HFFc6 (cell line): ENCODE data around the gene CTNNA2. TPM values are rescaled to one million over a fixed set of nuclear protein-coding genes. Genes with fewer than 3 reads are reported as not detected.

Source experiments
- DNase-seq: peaks from one replicate; pipeline ENCODE4 v3.0.0-alpha.2; 2018
- H3K27ac Mint-ChIP-seq: 2 replicates; pipeline ENCODE4 v1.8.0; 2020; ENCODE audit warnings: mild to moderate bottlenecking, mixed read lengths
- H3K27me3 Mint-ChIP-seq: 2 replicates; pipeline ENCODE4 v1.8.0; 2021; ENCODE audit warnings: mild to moderate bottlenecking, moderate library complexity, mixed read lengths; ENCODE audit not compliant: insufficient read depth
- H3K36me3 Mint-ChIP-seq: 2 replicates; pipeline ENCODE4 v1.8.0; 2021; ENCODE audit warnings: low read depth, mixed read lengths
- H3K4me1 Mint-ChIP-seq: 2 replicates; pipeline ENCODE4 v1.8.0; 2020; ENCODE audit warnings: low read depth, mixed read lengths
- H3K4me3 Mint-ChIP-seq: 2 replicates; pipeline ENCODE4 v1.8.0; 2020; ENCODE audit warnings: mild to moderate bottlenecking, moderate library complexity, mixed read lengths
- H3K9me3 Mint-ChIP-seq: 2 replicates; pipeline ENCODE4 v1.8.0; 2020; ENCODE audit warnings: mild to moderate bottlenecking, mixed read lengths
- total RNA-seq, 6 experiments: library from RNA; stranded (reverse); fragmentation: NEBNext Ultra II Directional; extraction: Animal tissue kit (Norgen Biotek cat#: 25700); gene quantifications; 2 replicates in 1 of 6; 3 replicates in 5 of 6; pipeline ENCODE4 v1.2.3, GENCODE V29; 2021
- TF ChIP-seq, protein P1 (sequence below): fragments of 200-600 bp; sonication (generic); IDR thresholded peaks from 2 replicates; pipeline ENCODE4 v1.5.0; 2021; ENCODE audit warnings: antibody characterized with exemption, mild to moderate bottlenecking

Gene CTNNA2
- total RNA-seq, 6 experiments from 2014 or later, result not detected

- peaks cover 8% of the 10 kb centered on the region for H3K27me3 Mint-ChIP-seq
- peaks cover 6% of the 10 kb centered on the region; the same call in 1 of the 2 replicates for H3K4me1 Mint-ChIP-seq
- DNase-seq, result no peak
- H3K4me3 Mint-ChIP-seq, result no peak overlapping the region
- TF ChIP-seq, protein P1, sequence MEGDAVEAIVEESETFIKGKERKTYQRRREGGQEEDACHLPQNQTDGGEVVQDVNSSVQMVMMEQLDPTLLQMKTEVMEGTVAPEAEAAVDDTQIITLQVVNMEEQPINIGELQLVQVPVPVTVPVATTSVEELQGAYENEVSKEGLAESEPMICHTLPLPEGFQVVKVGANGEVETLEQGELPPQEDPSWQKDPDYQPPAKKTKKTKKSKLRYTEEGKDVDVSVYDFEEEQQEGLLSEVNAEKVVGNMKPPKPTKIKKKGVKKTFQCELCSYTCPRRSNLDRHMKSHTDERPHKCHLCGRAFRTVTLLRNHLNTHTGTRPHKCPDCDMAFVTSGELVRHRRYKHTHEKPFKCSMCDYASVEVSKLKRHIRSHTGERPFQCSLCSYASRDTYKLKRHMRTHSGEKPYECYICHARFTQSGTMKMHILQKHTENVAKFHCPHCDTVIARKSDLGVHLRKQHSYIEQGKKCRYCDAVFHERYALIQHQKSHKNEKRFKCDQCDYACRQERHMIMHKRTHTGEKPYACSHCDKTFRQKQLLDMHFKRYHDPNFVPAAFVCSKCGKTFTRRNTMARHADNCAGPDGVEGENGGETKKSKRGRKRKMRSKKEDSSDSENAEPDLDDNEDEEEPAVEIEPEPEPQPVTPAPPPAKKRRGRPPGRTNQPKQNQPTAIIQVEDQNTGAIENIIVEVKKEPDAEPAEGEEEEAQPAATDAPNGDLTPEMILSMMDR, result no peak
- H3K9me3 Mint-ChIP-seq, result no peaks in the 10 kb centered on the region
- no peak overlapping the region for H3K27ac Mint-ChIP-seq
- no peaks in the 10 kb centered on the region for H3K36me3 Mint-ChIP-seq
Measured at GRCh38 chr2:79971807-79972206, 459.0 kb downstream of the CTNNA2 start.

DNA sequence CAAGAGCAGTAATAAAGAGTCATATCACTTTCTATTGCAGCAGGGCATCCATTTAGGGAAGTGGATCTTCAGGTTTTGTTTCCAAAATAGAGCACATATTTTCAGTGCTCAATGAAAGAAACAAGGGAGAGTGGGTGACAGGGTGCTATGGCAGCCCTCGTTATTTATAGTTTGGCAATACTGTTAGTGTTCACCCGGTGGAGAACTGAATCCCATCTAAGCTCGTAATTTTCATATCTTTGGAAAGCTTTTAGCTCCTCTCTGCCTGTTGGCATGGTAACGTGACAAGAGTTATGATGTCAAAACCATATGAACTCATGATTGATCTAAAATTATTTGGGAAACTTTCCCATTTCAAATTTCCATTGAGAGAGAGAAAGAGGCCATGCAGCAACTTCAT, 459.8 kb downstream of the CTNNA2 start:
- Mint-ChIP-seq H3K27ac (no peak overlapping the region), H3K4me3 (no peak overlapping the region), H3K27me3 (peaks cover 2% of the 10 kb centered on the region; the same call in 1 of the 2 replicates), H3K4me1 (peaks cover 9% of the 10 kb centered on the region), H3K36me3 (no peaks in the 10 kb centered on the region), H3K9me3 (no peaks in the 10 kb centered on the region)
- no peak for DNase-seq
- TF ChIP-seq, protein P1, result no peak

GRCh38 chr2:79975791-79976565, 463.1 kb downstream of the CTNNA2 start:
- peaks cover 11% of the 10 kb centered on the region for H3K4me1 Mint-ChIP-seq
- H3K9me3 Mint-ChIP-seq, result no peaks in the 10 kb centered on the region
- DNase-seq, result no peak
- TF ChIP-seq, protein P1, result no peak
- peaks cover 2% of the 10 kb centered on the region; the same call in 1 of the 2 replicates for H3K27me3 Mint-ChIP-seq
- no peak overlapping the region for H3K27ac Mint-ChIP-seq
- H3K36me3 Mint-ChIP-seq, result no peaks in the 10 kb centered on the region
- no peak overlapping the region for H3K4me3 Mint-ChIP-seq

DNA sequence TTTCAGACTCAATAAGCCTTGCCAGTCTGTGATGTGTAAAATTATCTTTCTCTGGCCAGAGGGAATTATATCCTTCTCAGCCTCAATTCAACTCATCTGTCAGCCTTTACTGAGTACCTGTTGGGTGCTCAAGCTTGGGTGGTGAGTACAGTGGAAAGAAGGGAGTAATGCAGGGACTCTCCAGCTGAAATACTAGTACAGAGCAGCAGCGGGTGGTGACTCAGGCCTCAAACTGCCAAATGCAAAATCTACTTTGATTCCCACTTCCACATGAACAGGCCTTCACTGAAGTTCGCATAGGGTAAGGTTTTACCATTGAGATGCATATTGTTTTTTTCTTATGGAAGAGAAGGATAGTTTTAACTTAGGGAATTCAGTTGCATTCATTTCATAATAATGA, 464.9 kb downstream of the CTNNA2 start:
- H3K4me1 Mint-ChIP-seq, result peaks cover 5% of the 10 kb centered on the region; the same call in 1 of the 2 replicates
- no peaks in the 10 kb centered on the region for H3K9me3 Mint-ChIP-seq
- H3K4me3 Mint-ChIP-seq, result no peak overlapping the region
- H3K36me3 Mint-ChIP-seq, result no peaks in the 10 kb centered on the region
- DNase-seq, result no peak
- H3K27ac Mint-ChIP-seq, result no peak overlapping the region
- peaks cover 2% of the 10 kb centered on the region; the same call in 1 of the 2 replicates for H3K27me3 Mint-ChIP-seq
- TF ChIP-seq, protein P1, result no peak

GRCh38 chr2:79980116-79980515, 467.3 kb downstream of the CTNNA2 start:
- no peaks in the 10 kb centered on the region for H3K27me3 Mint-ChIP-seq
- no peaks in the 10 kb centered on the region for H3K9me3 Mint-ChIP-seq
- H3K36me3 Mint-ChIP-seq, result no peaks in the 10 kb centered on the region
- peaks cover 18% of the 10 kb centered on the region for H3K4me1 Mint-ChIP-seq
- H3K4me3 Mint-ChIP-seq, result no peak overlapping the region
- DNase-seq, result no peak
- H3K27ac Mint-ChIP-seq, result no peak overlapping the region
- TF ChIP-seq, protein P1, result no peak
